Endothelial cell of umbilical vein (primary cell): ENCODE data around the gene NCOA3. TPM values are rescaled to one million over a fixed set of nuclear protein-coding genes. Genes with fewer than 3 reads are reported as not detected.

Source experiments
- BruUV-seq: library from RNA; stranded (reverse); fragments of 400-500 nt; replicated peaks from 2 replicates; lab custom pipeline; 2021; lab: Mats Ljungman, UMichigan
- CTCF ChIA-PET: fragments of 300-600, 350-600 bp; sonication (Branson Sonifier 250); formaldehyde crosslinking; loops from one replicate; lab custom pipeline; 2021; ENCODE audit warnings: antibody characterized with exemption, inconsistent platforms; lab: Charles Lee
- POLR2A ChIA-PET: fragments of 300-600, 350-600 bp; sonication (Branson Sonifier 250); formaldehyde crosslinking; loops from one replicate; lab custom pipeline; 2021; ENCODE audit warnings: antibody characterized with exemption, inconsistent platforms; lab: Charles Lee
- DNase-seq: peaks from one replicate; pipeline ENCODE4 v3.0.0-alpha.2; 2011; ENCODE audit warnings: low read depth, low spot score
- FAIRE-seq: peaks from 2 replicates; lab custom pipeline; 2011; peaks lifted over from hg19 to GRCh38; lab: Jason Lieb, UNC
- H2AFZ ChIP-seq: 2 replicates; pipeline ENCODE4 v1.6.0; 2012; ENCODE audit warnings: low read depth, low read length, control low read depth, inconsistent platforms
- H3K27ac ChIP-seq: 2 replicates; pipeline ENCODE4 v1.5.1; 2011; ENCODE audit warnings: low read depth, mild to moderate bottlenecking, control low read depth, low read length, moderate library complexity; ENCODE audit not compliant: insufficient read depth
- H3K27me3 ChIP-seq, 2 experiments: 2 replicates each; pipeline versions ENCODE4 v1.6.0 to v1.6.1; 2011; ENCODE audit warnings: low read length in 2 of 2, mixed read lengths in 1 of 2; ENCODE audit not compliant: control insufficient read depth in 2 of 2, insufficient read depth in 2 of 2
- H3K36me3 ChIP-seq, 2 experiments: 2 replicates in 1 of 2; 3 replicates in 1 of 2; pipeline ENCODE4 v1.5.1; 2011; ENCODE audit warnings: low read length in 2 of 2, mild to moderate bottlenecking in 1 of 2, moderate library complexity in 1 of 2; ENCODE audit not compliant: control insufficient read depth in 2 of 2, insufficient read depth in 2 of 2; ENCODE audit errors: extremely low read depth in 1 of 2
- H3K4me1 ChIP-seq: 3 replicates; pipeline ENCODE4 v1.5.1; 2011; ENCODE audit warnings: mild to moderate bottlenecking, low read length; ENCODE audit not compliant: control insufficient read depth, insufficient read depth; ENCODE audit errors: extremely low read depth
- H3K4me2 ChIP-seq: 2 replicates; pipeline ENCODE4 v1.6.1; 2011; ENCODE audit warnings: low read length, control low read depth, mixed read lengths; ENCODE audit not compliant: insufficient read depth
- H3K4me3 ChIP-seq, 3 experiments: fragments of 200-600 bp in 1 of 3; sonication (generic), shearing (Covaris generic) in 1 of 3; replicated peaks in 1 of 3; 2 replicates each; pipeline ENCODE4 v1.5.1; 2011 to 2016; ENCODE audit warnings: control low read depth in 3 of 3, low read length in 3 of 3, mild to moderate bottlenecking in 2 of 3, inconsistent platforms in 1 of 3, low read depth in 1 of 3, moderate library complexity in 1 of 3; ENCODE audit not compliant: insufficient read depth in 1 of 3
- H3K79me2 ChIP-seq: 2 replicates; pipeline ENCODE4 v1.6.0; 2012; ENCODE audit warnings: low read length, inconsistent platforms; ENCODE audit not compliant: control insufficient read depth, insufficient read depth
- H3K9ac ChIP-seq: replicated peaks from 2 replicates; pipeline ENCODE3; 2011; ENCODE audit warnings: low read length, control low read depth; ENCODE audit not compliant: insufficient read depth; ENCODE audit errors: extremely low read depth
- H3K9me1 ChIP-seq: replicated peaks from 3 replicates; pipeline ENCODE4 v1.6.0; 2011; ENCODE audit warnings: mild to moderate bottlenecking, low read length; ENCODE audit not compliant: control insufficient read depth, insufficient read depth; ENCODE audit errors: extremely low read depth
- H3K9me3 ChIP-seq: replicated peaks from 2 replicates; pipeline ENCODE4 v1.5.1; 2012; ENCODE audit warnings: low read length, inconsistent platforms; ENCODE audit not compliant: control insufficient read depth, insufficient read depth
- H4K20me1 ChIP-seq: replicated peaks from 2 replicates; pipeline ENCODE3; 2011; ENCODE audit warnings: mild to moderate bottlenecking, low read length; ENCODE audit not compliant: control insufficient read depth, insufficient read depth; ENCODE audit errors: extremely low read depth
- CTCF ChIP-seq, 2 donors: IDR thresholded peaks; 1 replicate in 1 of 2; 2 replicates in 1 of 2; pipeline ENCODE4 v1.5.1; 2011; ENCODE audit warnings: low read length in 2 of 2, mild to moderate bottlenecking in 2 of 2, moderate library complexity in 2 of 2, control low read depth in 1 of 2, inconsistent platforms in 1 of 2, low read depth in 1 of 2; ENCODE audit not compliant: insufficient read depth in 1 of 2; ENCODE audit errors: extremely low read depth in 1 of 2
- EZH2 ChIP-seq: IDR thresholded peaks from 2 replicates; pipeline ENCODE4 v1.6.1; 2012; ENCODE audit warnings: borderline replicate concordance, low read depth, mild to moderate bottlenecking, moderate library complexity, low read length, inconsistent platforms; ENCODE audit not compliant: severe bottlenecking
- FOS ChIP-seq: IDR thresholded peaks from 2 replicates; pipeline ENCODE4 v1.6.1; 2011; ENCODE audit warnings: mild to moderate bottlenecking, low read length, moderate library complexity, borderline replicate concordance; ENCODE audit not compliant: insufficient read depth
- GATA2 ChIP-seq: IDR thresholded peaks from 2 replicates; pipeline ENCODE4 v1.7.0; 2011; ENCODE audit warnings: low read depth, mild to moderate bottlenecking, moderate library complexity, mixed read lengths, low read length; ENCODE audit not compliant: insufficient read length, insufficient read depth
- JUN ChIP-seq: IDR thresholded peaks from 2 replicates; pipeline ENCODE4 v1.6.1; 2011; ENCODE audit warnings: borderline replicate concordance, low read depth; ENCODE audit not compliant: insufficient read length, insufficient read depth
- MYC ChIP-seq: IDR thresholded peaks from one replicate; pipeline ENCODE4 v1.6.1; 2011; ENCODE audit warnings: mild to moderate bottlenecking, low read depth, low read length
- POLR2A ChIP-seq: IDR thresholded peaks from 2 replicates; pipeline ENCODE4 v1.6.1; 2012; ENCODE audit warnings: low read depth, mild to moderate bottlenecking, control low read depth, low read length
- POLR2AphosphoS5 ChIP-seq: IDR thresholded peaks from 2 replicates; pipeline ENCODE4 v1.6.1; 2012; ENCODE audit warnings: low read depth, mild to moderate bottlenecking, control low read depth, low read length, moderate library complexity; ENCODE audit not compliant: insufficient read depth
- dilution Hi-C: fragments of 300-500 bp; cut with MboI; formaldehyde crosslinking; loops from one replicate; pipeline ENCODE4 v1.15.0; 2019; ENCODE audit warnings: low sequenced_read_pairs; ENCODE audit not compliant: extremely low pct_ligation_motif_present
- intact Hi-C: fragments of 100-400 bp; cut with micrococcal nuclease; formaldehyde crosslinking; loops from one replicate; pipeline ENCODE4 v1.10.0; 2022
- polyA plus RNA-seq, 4 experiments: library from polyadenylated mRNA; depleted of rRNA in 3 of 4; stranded (reverse) in 3 of 4; unstranded in 1 of 4; fragments of >200 nt; gene quantifications; 2 replicates each; pipeline versions ENCODE4 v1.2.1 to v1.2.3, GENCODE V29; 2011 to 2012; ENCODE audit warnings: missing spikeins in 1 of 4
- total RNA-seq: library from RNA; stranded (reverse); gene quantifications from 2 replicates; pipeline ENCODE4 v1.2.3, GENCODE V29; 2021
- TF ChIP-seq, protein P1 (sequence below): IDR thresholded peaks from 2 replicates; pipeline ENCODE4 v1.6.1; 2011; ENCODE audit not compliant: insufficient read depth, insufficient read length

The NCOA3 gene
- total and polyA plus RNA-seq, 2 donors (not counting 3 experiments of a cell fraction or from before 2014, with no cell fraction given) = 12.0 to 35.6 TPM

- intact Hi-C loops = no loop called here
- H3K9me1 ChIP-seq = no peaks in the 10 kb centered on the region
- no peaks in the 10 kb centered on the region for H3K9me3 ChIP-seq
- dilution Hi-C loops = no loop called here
- H3K36me3 ChIP-seq = no peaks in the 10 kb centered on the region
- FAIRE-seq = no peak
- H3K4me2 ChIP-seq = no peak overlapping the region
- H3K4me3 ChIP-seq = no peak overlapping the region
- ChIA-PET POLR2A (no interaction called here), CTCF (no interaction called here)
- H3K27ac ChIP-seq = no peak overlapping the region
- DNase-seq = no peak
- no peak for TF ChIP-seq EZH2
- TF ChIP-seq GATA2 = no peak
- TF ChIP-seq JUN = no peak
- TF ChIP-seq CTCF (IDR thresholded peaks at IDR 0.05; ENCODE audit: extremely low read depth in 1 of 2, insufficient read depth in 1 of 2, low read depth in 1 of 2, low read length in 2 of 2) = no peak
- TF ChIP-seq POLR2AphosphoS5 = no peak
- no peak for TF ChIP-seq FOS
- TF ChIP-seq POLR2A = no peak
- no peak for TF ChIP-seq MYC
- TF ChIP-seq, protein P1, sequence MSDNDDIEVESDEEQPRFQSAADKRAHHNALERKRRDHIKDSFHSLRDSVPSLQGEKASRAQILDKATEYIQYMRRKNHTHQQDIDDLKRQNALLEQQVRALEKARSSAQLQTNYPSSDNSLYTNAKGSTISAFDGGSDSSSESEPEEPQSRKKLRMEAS = no peak
- no peak overlapping the region for H3K9ac ChIP-seq
- peaks cover 11% of the 10 kb centered on the region for H3K4me1 ChIP-seq
- peaks cover 3% of the 10 kb centered on the region for H4K20me1 ChIP-seq
- no TSS peak for BruUV-seq
- no peaks in the 10 kb centered on the region for H3K27me3 ChIP-seq
- H3K79me2 ChIP-seq = peaks cover 44% of the 10 kb centered on the region
- H2AFZ ChIP-seq = no peak overlapping the region
Measured at GRCh38 chr20:47583551-47583950, 81.9 kb downstream of the NCOA3 start.
